Natural killer cell (primary cell): ENCODE results near the gene ITPR1. TPM values are rescaled to one million over a fixed set of nuclear protein-coding genes. Genes with fewer than 3 reads are reported as not detected.

Source experiments
- ATAC-seq, 3 donors: fragments of 150-1000 bp in 2 of 3; fragments of 200-7000 bp in 1 of 3; cut with Tn5 transposase; 1 replicate in 1 of 3; 2 replicates in 2 of 3; pipeline ENCODE4 v1.10.0; 2021; ENCODE audit warnings: mild to moderate bottlenecking in 2 of 3, moderate library complexity in 2 of 3
- DNase-seq, 2 donors: peaks; one replicate each; pipeline versions ENCODE4 v3.0.0 to v3.0.0-alpha.2; 2013 to 2021; ENCODE audit warnings: mixed read lengths in 1 of 2
- H3K27ac ChIP-seq: one replicate; pipeline ENCODE4 v1.5.1; 2013; ENCODE audit warnings: mild to moderate bottlenecking, low read length
- H3K27me3 ChIP-seq: one replicate; pipeline ENCODE4 v1.6.1; 2013; ENCODE audit warnings: low read length; ENCODE audit not compliant: control insufficient read depth, insufficient read depth
- H3K36me3 ChIP-seq: one replicate; pipeline ENCODE4 v1.6.1; 2013; ENCODE audit warnings: low read length; ENCODE audit not compliant: control insufficient read depth, insufficient read depth
- H3K4me1 ChIP-seq: one replicate; pipeline ENCODE4 v1.6.1; 2013; ENCODE audit warnings: low read length; ENCODE audit not compliant: control insufficient read depth, insufficient read depth
- H3K4me3 ChIP-seq: one replicate; pipeline ENCODE4 v1.5.1; 2013; ENCODE audit warnings: low read length
- H3K9me3 ChIP-seq: one replicate; pipeline ENCODE4 v1.6.1; 2013; ENCODE audit warnings: low read length; ENCODE audit not compliant: control insufficient read depth, insufficient read depth
- H3K27ac Mint-ChIP-seq, 2 donors: one replicate each; pipeline ENCODE4 v1.8.0; 2022; ENCODE audit warnings: mild to moderate bottlenecking in 2 of 2, mixed read lengths in 2 of 2, moderate library complexity in 1 of 2
- H3K27me3 Mint-ChIP-seq, 2 donors: one replicate each; pipeline ENCODE4 v1.8.0; 2022; ENCODE audit warnings: low read depth in 2 of 2, mixed read lengths in 2 of 2
- H3K36me3 Mint-ChIP-seq: one replicate; pipeline ENCODE4 v1.8.0; 2022; ENCODE audit warnings: mixed read lengths
- H3K4me1 Mint-ChIP-seq, 2 donors: one replicate each; pipeline ENCODE4 v1.8.0; 2022; ENCODE audit warnings: mixed read lengths in 2 of 2
- H3K4me3 Mint-ChIP-seq: one replicate; pipeline ENCODE4 v1.8.0; 2022; ENCODE audit warnings: mild to moderate bottlenecking, moderate library complexity, mixed read lengths
- H3K9me3 Mint-ChIP-seq, 2 donors: one replicate each; pipeline ENCODE4 v1.8.0; 2022; ENCODE audit warnings: mixed read lengths in 2 of 2
- WGBS: methylation state at CpG from one replicate; pipeline ENCODE4 v1.1.7; 2013; ENCODE audit warnings: missing lambda C conversion rate; ENCODE audit not compliant: insufficient coverage; 5-methylcytosine and 5-hydroxymethylcytosine counted together
- intact Hi-C: fragments of 100-400 bp; cut with micrococcal nuclease; formaldehyde crosslinking; loops from one replicate; pipeline ENCODE4 v1.14.2; 2022
- total RNA-seq, 4 donors: library from RNA; stranded (reverse); fragments of 120-200 nt in 1 of 4; gene quantifications; one replicate each; pipeline versions ENCODE4 v1.2.3 to v1.2.4, GENCODE V29; 2013 to 2022
- TF ChIP-seq, protein P1 (sequence below): fragments of 200-600 bp; IDR thresholded peaks from one replicate; pipeline ENCODE4 v1.8.0; 2022; ENCODE audit warnings: antibody characterized with exemption

ITPR1 gene
- total RNA-seq, 3 donors from 2014 or later (not counting 1 experiment from before 2014, with no cell fraction given), result 86.7 to 123 (median 94.8) TPM

DNA sequence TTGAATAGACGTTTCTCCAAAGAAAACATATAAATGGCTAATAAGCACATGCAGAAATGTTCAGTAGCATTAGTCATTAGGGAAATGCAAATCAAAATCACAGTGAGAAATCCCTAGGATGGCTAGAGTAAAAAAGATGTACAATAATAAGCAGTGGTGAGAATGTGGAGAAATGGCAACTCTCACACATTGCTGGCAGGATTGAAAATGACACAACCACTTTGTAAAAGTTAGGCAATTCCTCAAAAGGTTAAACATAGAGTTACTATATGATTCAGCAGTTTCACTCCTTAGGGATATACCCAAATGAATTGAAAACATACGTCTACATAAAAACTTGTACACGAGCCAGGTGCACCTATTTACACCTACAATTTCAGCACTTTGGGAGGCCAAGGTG lies 108.7 kb downstream of the ITPR1 start:
- WGBS, result 79% methylated on average over 2 of the region's 3 CpGs
- TF ChIP-seq, protein P1, sequence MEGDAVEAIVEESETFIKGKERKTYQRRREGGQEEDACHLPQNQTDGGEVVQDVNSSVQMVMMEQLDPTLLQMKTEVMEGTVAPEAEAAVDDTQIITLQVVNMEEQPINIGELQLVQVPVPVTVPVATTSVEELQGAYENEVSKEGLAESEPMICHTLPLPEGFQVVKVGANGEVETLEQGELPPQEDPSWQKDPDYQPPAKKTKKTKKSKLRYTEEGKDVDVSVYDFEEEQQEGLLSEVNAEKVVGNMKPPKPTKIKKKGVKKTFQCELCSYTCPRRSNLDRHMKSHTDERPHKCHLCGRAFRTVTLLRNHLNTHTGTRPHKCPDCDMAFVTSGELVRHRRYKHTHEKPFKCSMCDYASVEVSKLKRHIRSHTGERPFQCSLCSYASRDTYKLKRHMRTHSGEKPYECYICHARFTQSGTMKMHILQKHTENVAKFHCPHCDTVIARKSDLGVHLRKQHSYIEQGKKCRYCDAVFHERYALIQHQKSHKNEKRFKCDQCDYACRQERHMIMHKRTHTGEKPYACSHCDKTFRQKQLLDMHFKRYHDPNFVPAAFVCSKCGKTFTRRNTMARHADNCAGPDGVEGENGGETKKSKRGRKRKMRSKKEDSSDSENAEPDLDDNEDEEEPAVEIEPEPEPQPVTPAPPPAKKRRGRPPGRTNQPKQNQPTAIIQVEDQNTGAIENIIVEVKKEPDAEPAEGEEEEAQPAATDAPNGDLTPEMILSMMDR, result no peak
- Histone ChIP-seq H3K4me3 (no peak overlapping the region), H3K27me3 (no peaks in the 10 kb centered on the region), H3K9me3 (no peaks in the 10 kb centered on the region), H3K4me1 (no peaks in the 10 kb centered on the region), H3K27ac (no peak overlapping the region), H3K36me3 (no peaks in the 10 kb centered on the region)
- no peak overlapping the region for H3K27ac Mint-ChIP-seq
- no peaks in the 10 kb centered on the region for H3K36me3 Mint-ChIP-seq
- no peak for ATAC-seq
- DNase-seq, result no peak
- intact Hi-C loops, result no loop called here
- H3K27me3 Mint-ChIP-seq, result no peaks in the 10 kb centered on the region
- peaks cover 43 to 50% of the 10 kb centered on the region in 2 donors for H3K4me1 Mint-ChIP-seq
- no peaks in the 10 kb centered on the region for H3K9me3 Mint-ChIP-seq
- H3K4me3 Mint-ChIP-seq, result no peak overlapping the region

DNA sequence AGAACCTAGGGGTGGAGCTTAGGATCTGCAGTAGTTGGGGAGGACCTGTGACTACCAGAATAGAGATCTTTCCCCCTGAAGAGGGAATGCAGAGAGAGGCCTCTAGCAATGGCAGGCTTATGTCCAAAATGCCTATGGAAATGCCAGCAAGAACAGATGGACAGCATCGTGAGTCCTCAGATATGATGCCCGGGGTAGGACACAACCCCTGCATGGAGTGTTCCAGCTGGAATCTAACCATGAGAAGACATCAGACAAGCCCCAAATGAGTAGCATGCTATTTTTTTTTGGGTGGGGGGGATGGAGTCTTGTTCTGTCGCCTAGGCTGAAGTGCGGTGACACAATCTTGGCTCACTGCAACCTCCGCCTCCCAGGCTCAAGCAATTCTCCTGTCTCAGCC lies 111.5 kb downstream of the ITPR1 start:
- Mint-ChIP-seq H3K27ac (no peak overlapping the region), H3K9me3 (no peaks in the 10 kb centered on the region), H3K4me3 (no peak overlapping the region), H3K27me3 (no peaks in the 10 kb centered on the region), H3K36me3 (no peaks in the 10 kb centered on the region), H3K4me1 (peaks cover 31 to 39% of the 10 kb centered on the region in 2 donors)
- Histone ChIP-seq H3K4me1 (no peaks in the 10 kb centered on the region), H3K27me3 (no peaks in the 10 kb centered on the region), H3K4me3 (no peak overlapping the region), H3K36me3 (no peaks in the 10 kb centered on the region), H3K9me3 (no peaks in the 10 kb centered on the region), H3K27ac (no peak overlapping the region)
- TF ChIP-seq, protein P1, result no peak
- DNase-seq (no peak), ATAC-seq (no peak)
- intact Hi-C loops, result no loop called here
- 98% methylated on average over 5 of the region's 5 CpGs for WGBS

DNA sequence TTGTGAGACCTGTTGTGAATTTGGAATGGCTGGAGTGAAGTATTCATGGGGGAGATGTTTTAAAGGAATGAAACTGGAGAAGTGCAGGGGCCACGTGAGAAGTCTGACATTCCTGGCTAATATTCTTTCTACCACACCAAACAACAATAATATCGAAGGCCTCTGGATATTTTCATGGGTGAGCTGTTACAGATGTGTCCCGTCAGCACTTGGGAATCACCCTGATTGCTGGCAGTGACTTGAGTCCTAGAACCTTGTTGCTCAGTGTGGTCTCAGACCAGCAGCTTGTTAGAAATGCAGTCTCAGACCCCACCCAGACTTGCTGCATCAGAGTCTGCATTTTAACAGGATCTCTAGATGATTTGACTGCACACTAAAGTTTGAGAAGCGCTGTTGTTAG lies 113.8 kb downstream of the ITPR1 start:
- H3K9me3 Mint-ChIP-seq, result no peaks in the 10 kb centered on the region
- TF ChIP-seq, protein P1, result no peak
- H3K4me3 Mint-ChIP-seq, result no peak overlapping the region
- H3K9me3 ChIP-seq, result no peaks in the 10 kb centered on the region
- H3K4me1 ChIP-seq, result no peaks in the 10 kb centered on the region
- H3K4me3 ChIP-seq, result no peak overlapping the region
- H3K4me1 Mint-ChIP-seq, result peaks cover 26 to 34% of the 10 kb centered on the region in 2 donors
- H3K27me3 Mint-ChIP-seq, result no peaks in the 10 kb centered on the region
- no peaks in the 10 kb centered on the region for H3K27me3 ChIP-seq
- ATAC-seq (no peak), DNase-seq (no peak)
- no peak overlapping the region for H3K27ac ChIP-seq
- H3K36me3 ChIP-seq, result no peaks in the 10 kb centered on the region
- H3K27ac Mint-ChIP-seq, result no peak overlapping the region
- no peaks in the 10 kb centered on the region for H3K36me3 Mint-ChIP-seq
- WGBS, result 90% methylated on average over 3 of the region's 4 CpGs
- intact Hi-C loops, result no loop called here

DNA sequence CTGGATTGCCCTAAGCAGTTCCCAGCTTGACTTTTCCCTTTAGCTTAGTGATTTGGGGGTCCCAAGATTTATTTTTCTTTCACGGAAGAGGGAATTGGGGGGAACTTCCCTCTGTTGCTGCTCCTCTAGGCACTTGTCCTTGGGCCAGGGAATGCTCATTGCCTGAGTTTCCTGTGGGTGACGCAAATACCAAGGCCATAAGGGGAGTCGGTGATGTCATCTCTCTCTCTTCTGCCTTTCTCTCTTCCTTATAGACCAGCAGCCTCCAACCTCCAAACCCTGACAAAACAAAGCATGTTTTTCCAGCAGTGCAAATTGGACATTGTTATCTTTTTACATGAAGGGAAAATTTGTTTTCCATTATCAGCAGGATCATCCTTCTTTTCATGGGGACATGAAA lies 120.2 kb downstream of the ITPR1 start:
- H3K36me3 ChIP-seq, result no peaks in the 10 kb centered on the region
- H3K4me3 ChIP-seq, result no peak overlapping the region
- Mint-ChIP-seq H3K9me3 (no peaks in the 10 kb centered on the region), H3K27ac (no peak overlapping the region), H3K36me3 (no peaks in the 10 kb centered on the region), H3K4me3 (no peak overlapping the region), H3K4me1 (peaks cover 13 to 18% of the 10 kb centered on the region in 2 donors), H3K27me3 (no peaks in the 10 kb centered on the region)
- DNase-seq (no peak), ATAC-seq (no peak)
- H3K9me3 ChIP-seq, result no peaks in the 10 kb centered on the region
- TF ChIP-seq, protein P1, result no peak
- 89% methylated on average over 3 of the region's 3 CpGs for WGBS
- H3K27ac ChIP-seq, result no peak overlapping the region
- intact Hi-C loops, result no loop called here
- no peaks in the 10 kb centered on the region for H3K4me1 ChIP-seq
- H3K27me3 ChIP-seq, result no peaks in the 10 kb centered on the region
